ENCODE results near the gene LSM4. TPM values are rescaled to one million over a fixed set of nuclear protein-coding genes. Genes with fewer than 3 reads are reported as not detected.

LSM4 gene
- total and polyA plus RNA-seq, 2 of the 4 experiments (the other 2 are of a cell fraction): 44.8 to 118 TPM

DNA sequence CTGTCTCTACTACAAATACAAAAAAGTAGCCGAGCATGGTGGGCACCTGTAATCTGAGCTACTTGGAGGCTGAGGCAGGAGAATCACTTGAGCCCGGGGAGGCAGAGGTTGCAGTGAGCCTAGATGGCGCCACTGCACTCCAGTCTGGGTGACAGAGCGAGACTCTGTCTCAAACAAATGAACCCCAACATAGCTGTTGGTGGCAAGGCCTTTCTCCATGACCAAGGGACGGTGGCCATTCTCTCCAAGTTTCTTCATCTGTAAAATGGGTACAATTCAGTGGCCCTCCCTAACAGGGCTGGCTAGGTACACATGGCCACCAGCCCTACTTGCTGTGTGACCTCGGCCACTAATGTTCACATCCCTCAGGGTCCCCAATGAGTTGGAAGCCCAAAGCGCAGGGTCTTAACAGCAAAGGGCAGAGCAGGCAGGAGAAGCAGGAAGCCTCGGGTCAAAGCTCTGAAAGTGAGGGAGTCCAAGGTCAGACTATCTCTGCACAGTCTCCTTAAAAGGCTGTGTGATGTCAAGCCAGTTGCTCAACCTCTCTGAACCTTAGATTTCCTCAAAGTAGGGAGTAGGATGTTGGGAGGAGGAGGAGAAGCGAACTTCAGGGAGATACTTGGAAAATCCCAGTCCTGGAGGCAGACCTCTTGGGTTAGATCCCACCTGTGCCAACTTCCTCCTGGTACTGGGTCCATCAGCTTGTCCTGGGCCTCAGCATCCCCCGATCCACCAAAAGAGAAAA, 44.2 kb downstream of the LSM4 start:
- POLR2A ChIA-PET (ENCODE audit: unreplicated experiment): interaction anchor here (0.5 to 1.6 kb wide), 5 partner anchors 21 to 44 kb away, joined by 4 to 30 read pairs (median 5); partner anchors contain the start of gene LSM4
- TF ChIP-seq BHLHE40 (IDR thresholded peaks at IDR 0.05; ENCODE audit: low read depth, low read length): no peak
- TF ChIP-seq, protein P1, sequence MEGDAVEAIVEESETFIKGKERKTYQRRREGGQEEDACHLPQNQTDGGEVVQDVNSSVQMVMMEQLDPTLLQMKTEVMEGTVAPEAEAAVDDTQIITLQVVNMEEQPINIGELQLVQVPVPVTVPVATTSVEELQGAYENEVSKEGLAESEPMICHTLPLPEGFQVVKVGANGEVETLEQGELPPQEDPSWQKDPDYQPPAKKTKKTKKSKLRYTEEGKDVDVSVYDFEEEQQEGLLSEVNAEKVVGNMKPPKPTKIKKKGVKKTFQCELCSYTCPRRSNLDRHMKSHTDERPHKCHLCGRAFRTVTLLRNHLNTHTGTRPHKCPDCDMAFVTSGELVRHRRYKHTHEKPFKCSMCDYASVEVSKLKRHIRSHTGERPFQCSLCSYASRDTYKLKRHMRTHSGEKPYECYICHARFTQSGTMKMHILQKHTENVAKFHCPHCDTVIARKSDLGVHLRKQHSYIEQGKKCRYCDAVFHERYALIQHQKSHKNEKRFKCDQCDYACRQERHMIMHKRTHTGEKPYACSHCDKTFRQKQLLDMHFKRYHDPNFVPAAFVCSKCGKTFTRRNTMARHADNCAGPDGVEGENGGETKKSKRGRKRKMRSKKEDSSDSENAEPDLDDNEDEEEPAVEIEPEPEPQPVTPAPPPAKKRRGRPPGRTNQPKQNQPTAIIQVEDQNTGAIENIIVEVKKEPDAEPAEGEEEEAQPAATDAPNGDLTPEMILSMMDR (conservative IDR thresholded peaks at IDR 0.05; ENCODE audit: low read depth, low read length): peak; percentile 24
- TF ChIP-seq CEBPB (IDR thresholded peaks at IDR 0.05; ENCODE audit: low read depth, low read length): peak; percentile 45

More for the DNA sequence above, 44.2 kb downstream of the LSM4 start:
- Histone ChIP-seq H4K20me1 (ENCODE audit: insufficient read depth, low read length) (peaks cover 63% of the 10 kb centered on the region), H2AK9ac (replicated peaks; ENCODE audit: low read depth, low read length, poor library complexity) (peak overlapping the region; percentile 45), H2AK5ac (ENCODE audit: low read depth, low read length) (peak overlapping the region; percentile 80; the same call in 1 of the 2 replicates), H4K5ac (ENCODE audit: low read depth, low read length) (no peak overlapping the region), H2BK20ac (ENCODE audit: low read depth, low read length) (no peak overlapping the region), H3K36me3 (ENCODE audit: control insufficient read depth, insufficient read depth, low read length) (peaks cover 14% of the 10 kb centered on the region), H3K4me2 (ENCODE audit: low read depth, low read length) (peak overlapping the region; percentile 86), H3K27ac (ENCODE audit: insufficient read depth, low read length) (peak overlapping the region; percentile 43), H3K4me1 (ENCODE audit: control insufficient read depth, insufficient read depth, low read length) (peaks cover 28% of the 10 kb centered on the region), H3K56ac (ENCODE audit: extremely low read depth, insufficient read depth, low read length) (peak overlapping the region; percentile 46), H3K4me3 (ENCODE audit: insufficient read depth, low read depth, low read length) (peak overlapping the region; percentile 95), H3K79me1 (ENCODE audit: low read depth in 1 of 2, low read length in 2 of 2) (peaks cover 9 to 71% of the 10 kb centered on the region in 2 experiments), H2BK15ac (ENCODE audit: low read depth, low read length) (no peak overlapping the region), H4K8ac (ENCODE audit: low read depth in 2 of 2, low read length in 2 of 2) (peak overlapping the region in 1 of 2 experiments; percentile 37; a peak in 2 of 4 replicates), H3K9me3 (ENCODE audit: control insufficient read depth, insufficient read depth, low read length) (no peaks in the 10 kb centered on the region), H3K4ac (ENCODE audit: low read depth, low read length) (peak overlapping the region; percentile 83), H3K23ac (ENCODE audit: low read depth, low read length) (peak overlapping the region; percentile 49), H3K14ac (replicated peaks; ENCODE audit: low read depth, low read length) (peak overlapping the region; percentile 77; the same call in 1 of the 2 replicates), H2AFZ (replicated peaks; ENCODE audit: low read length, poor library complexity) (peak overlapping the region; percentile 55), H3K27me3 (ENCODE audit: control insufficient read depth, insufficient read depth, low read length) (no peaks in the 10 kb centered on the region), H2BK5ac (ENCODE audit: low read depth, low read length, poor library complexity, severe bottlenecking) (no peak overlapping the region), H3K18ac (ENCODE audit: low read depth, low read length) (no peak overlapping the region), H2BK120ac (ENCODE audit: low read depth, low read length) (no peak overlapping the region), H3K9me1 (ENCODE audit: insufficient read depth, low read length) (peaks cover 8% of the 10 kb centered on the region), H3K9ac (ENCODE audit: low read depth, low read length) (peak overlapping the region; percentile 84), H4K91ac (ENCODE audit: insufficient read depth, low read depth, low read length) (no peak overlapping the region)
- BruUV-seq (replicated peaks): no TSS peak
- 100% methylated on average over 2 of the region's 10 CpGs; no CpG with 5 or more reads in 1 of the 2 experiments for WGBS, 2 experiments (ENCODE audit: extremely low coverage in 2 of 2, insufficient read length in 1 of 2)
- DNase-seq (no peak), ATAC-seq (ENCODE audit: low read depth) (no peak)
- in situ Hi-C loops (cut with MboI; ENCODE audit: low sequenced_read_pairs): loop anchor here (5.0 to 10.0 kb wide), 2 partner anchors 44 to 126 kb away; partner anchors contain the start of gene LSM4
- CTCF ChIA-PET: interaction anchor here (0.5 to 4.8 kb wide), 19 partner anchors 14 to 279 kb away, joined by 3 to 49 read pairs (median 4); partner anchors contain the start of genes LSM4 and SSBP4
- dilution Hi-C loops (cut with HindIII; ENCODE audit: low sequenced_read_pairs, unreplicated experiment): no loop called here
- intact Hi-C loops (cut with micrococcal nuclease): loop anchor here (1.0 to 5.0 kb wide), 4 partner anchors 45 to 139 kb away; partner anchors contain the start of genes LSM4 and SSBP4

All from IMR-90 (cell line).